Measurements from ENCODE around the gene KEL.

The KEL gene, protein sequence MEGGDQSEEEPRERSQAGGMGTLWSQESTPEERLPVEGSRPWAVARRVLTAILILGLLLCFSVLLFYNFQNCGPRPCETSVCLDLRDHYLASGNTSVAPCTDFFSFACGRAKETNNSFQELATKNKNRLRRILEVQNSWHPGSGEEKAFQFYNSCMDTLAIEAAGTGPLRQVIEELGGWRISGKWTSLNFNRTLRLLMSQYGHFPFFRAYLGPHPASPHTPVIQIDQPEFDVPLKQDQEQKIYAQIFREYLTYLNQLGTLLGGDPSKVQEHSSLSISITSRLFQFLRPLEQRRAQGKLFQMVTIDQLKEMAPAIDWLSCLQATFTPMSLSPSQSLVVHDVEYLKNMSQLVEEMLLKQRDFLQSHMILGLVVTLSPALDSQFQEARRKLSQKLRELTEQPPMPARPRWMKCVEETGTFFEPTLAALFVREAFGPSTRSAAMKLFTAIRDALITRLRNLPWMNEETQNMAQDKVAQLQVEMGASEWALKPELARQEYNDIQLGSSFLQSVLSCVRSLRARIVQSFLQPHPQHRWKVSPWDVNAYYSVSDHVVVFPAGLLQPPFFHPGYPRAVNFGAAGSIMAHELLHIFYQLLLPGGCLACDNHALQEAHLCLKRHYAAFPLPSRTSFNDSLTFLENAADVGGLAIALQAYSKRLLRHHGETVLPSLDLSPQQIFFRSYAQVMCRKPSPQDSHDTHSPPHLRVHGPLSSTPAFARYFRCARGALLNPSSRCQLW

GRCh38 chr7:142961973-142962926 is at the start of gene KEL:
Gene KEL (minus strand): TSS chr7:142962363. CDS start chr7:142962206, 157 bp downstream.
- H3K9me3 ChIP-seq (ENCODE audit: severe bottlenecking): no peaks in the 10 kb centered on the region
- no peaks in the 10 kb centered on the region; the same call in 1 of the 2 replicates for H3K36me3 ChIP-seq
- H3K4me3 ChIP-seq (ENCODE audit: low read depth, low read length): peak within 1 kb of the TSS; percentile 34
- TF ChIP-seq CTCF (IDR thresholded peaks at IDR 0.05; ENCODE audit: low read depth, low read length): no peak
- DNase-seq: peak; percentile 86
- peak within 1 kb of the TSS; percentile 87 for H3K27ac ChIP-seq
- H3K27me3 ChIP-seq (ENCODE audit: insufficient read depth, low read depth, severe bottlenecking): no peaks in the 10 kb centered on the region

DNA sequence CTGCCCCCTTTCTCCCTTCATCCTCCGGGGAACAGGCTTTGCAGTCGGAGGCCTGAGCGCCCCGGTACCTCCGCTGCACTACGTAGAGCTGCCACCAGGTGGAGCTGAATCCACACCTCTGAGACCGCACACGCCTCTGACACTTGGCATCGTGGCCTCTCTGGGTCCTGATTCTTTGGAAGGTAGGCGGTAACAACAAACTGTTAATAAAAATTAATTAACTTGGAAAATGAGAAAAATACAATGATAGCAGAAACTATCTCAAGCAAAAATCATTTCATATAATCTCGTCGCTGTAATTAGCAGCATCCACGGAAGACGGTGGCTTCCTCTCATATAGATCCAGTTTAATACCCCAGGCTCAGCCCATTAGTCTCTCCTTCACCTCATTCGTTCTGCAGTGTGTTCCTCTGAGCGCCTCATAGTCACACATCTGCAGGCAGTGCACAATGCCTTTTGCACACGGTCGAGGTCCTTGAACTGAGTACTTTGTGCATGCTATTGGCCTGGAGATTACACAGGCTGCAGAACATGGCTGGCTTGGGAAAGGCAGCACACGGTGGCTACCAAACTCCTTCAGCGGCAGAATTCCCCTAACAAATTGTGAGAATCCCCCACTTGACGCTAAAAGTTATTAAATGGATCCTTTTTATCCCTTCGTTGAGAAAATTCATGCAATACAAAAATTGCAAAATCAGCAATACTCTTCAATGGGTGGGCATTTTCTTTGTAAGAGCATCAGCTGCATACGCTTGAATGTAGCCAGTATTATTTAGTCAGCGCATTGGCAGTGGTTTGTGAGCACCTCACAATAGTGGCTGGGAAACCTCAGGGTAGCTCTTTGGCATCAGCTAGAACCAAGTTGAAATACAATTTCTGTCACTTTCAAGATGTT is 46.1 kb upstream of the KEL start:
- Histone ChIP-seq H3K4me3 (ENCODE audit: low read depth, low read length) (no peak overlapping the region), H3K27me3 (ENCODE audit: insufficient read depth, low read depth, severe bottlenecking) (no peaks in the 10 kb centered on the region), H3K27ac (no peak overlapping the region), H3K9me3 (ENCODE audit: severe bottlenecking) (no peaks in the 10 kb centered on the region), H3K36me3 (no peaks in the 10 kb centered on the region)
- peak; percentile 75 for DNase-seq
- peak; percentile 88 for TF ChIP-seq CTCF (IDR thresholded peaks at IDR 0.05; ENCODE audit: low read depth, low read length)

- Histone ChIP-seq H3K27me3 (ENCODE audit: insufficient read depth, low read depth, severe bottlenecking) (no peaks in the 10 kb centered on the region), H3K36me3 (no peaks in the 10 kb centered on the region), H3K27ac (no peak overlapping the region), H3K9me3 (ENCODE audit: severe bottlenecking) (no peaks in the 10 kb centered on the region), H3K4me3 (ENCODE audit: low read depth, low read length) (no peak overlapping the region)
- no peak for TF ChIP-seq CTCF (IDR thresholded peaks at IDR 0.05; ENCODE audit: low read depth, low read length)
- no peak for DNase-seq
These were observed 43.6 kb upstream of the KEL start for GRCh38 chr7:143005632-143006260.

DNA sequence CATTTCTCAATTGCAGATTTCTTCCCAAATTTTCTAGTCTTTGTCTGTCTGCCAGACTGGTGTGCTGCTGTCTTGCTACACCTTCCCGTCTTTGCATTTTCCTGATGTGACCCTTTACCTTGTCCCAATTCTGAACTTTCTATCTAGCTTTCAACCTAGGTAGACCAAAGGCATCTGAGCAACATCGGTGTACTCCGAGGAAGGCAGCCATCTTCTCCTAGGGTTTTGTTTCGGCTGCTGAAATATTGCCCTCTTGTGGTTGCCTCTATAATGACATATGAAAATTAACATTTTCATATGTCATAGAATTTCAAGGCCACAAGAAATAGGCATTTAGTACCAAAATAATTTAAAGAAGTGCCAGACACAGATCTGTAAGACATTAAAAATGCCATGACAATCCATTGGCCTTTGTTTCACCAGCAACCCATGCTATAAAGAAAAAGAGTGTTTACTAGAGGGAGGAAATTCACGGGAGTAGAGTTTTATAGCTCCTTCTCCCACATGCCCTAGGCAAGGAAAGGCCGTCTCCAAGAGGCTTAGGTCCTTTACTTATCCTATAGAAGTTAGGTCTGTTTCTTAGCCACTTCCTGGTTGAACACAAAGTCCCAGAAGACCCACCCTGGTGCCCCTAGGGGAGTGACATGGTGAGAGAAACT is 41.4 kb upstream of the KEL start:
- Histone ChIP-seq H3K36me3 (no peaks in the 10 kb centered on the region), H3K27ac (no peak overlapping the region), H3K27me3 (ENCODE audit: insufficient read depth, low read depth, severe bottlenecking) (no peaks in the 10 kb centered on the region), H3K9me3 (ENCODE audit: severe bottlenecking) (no peaks in the 10 kb centered on the region), H3K4me3 (ENCODE audit: low read depth, low read length) (peak overlapping the region; percentile 32)
- TF ChIP-seq CTCF (IDR thresholded peaks at IDR 0.05; ENCODE audit: low read depth, low read length): peak; percentile 50
- DNase-seq: peak; percentile 23
